Stimulated activated CD4-positive, alpha-beta T cell treated with anti-CD3 and anti-CD28 coated beads, Interleukin-4, amount 100 ng/mL, for 24 hours (primary cell): ENCODE results near the gene KCNH1.

Experiments
- DNase-seq: peaks from one replicate; pipeline ENCODE4 v3.0.0-alpha.2; 2020

KCNH1 gene

DNA sequence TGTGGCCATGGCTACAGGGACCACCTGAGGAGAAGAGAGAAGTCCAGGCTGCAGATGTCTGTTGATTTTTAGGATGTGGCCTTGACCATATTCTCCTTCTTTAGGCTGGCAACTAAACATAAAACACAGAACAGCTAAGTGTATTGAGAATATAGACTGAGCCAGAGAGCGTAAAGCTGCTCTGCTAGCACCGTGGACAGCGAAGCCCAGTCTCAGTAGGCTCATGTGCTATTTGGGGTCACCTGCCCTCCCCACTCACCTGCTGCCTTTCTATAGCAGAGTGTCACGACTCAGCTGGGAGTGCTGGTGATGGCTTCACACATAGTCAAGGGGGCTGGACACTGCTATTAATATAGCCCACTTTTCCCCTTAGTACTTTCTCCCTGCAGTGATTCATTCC lies 278.5 kb downstream of the KCNH1 start:
- DNase-seq = no peak

DNA sequence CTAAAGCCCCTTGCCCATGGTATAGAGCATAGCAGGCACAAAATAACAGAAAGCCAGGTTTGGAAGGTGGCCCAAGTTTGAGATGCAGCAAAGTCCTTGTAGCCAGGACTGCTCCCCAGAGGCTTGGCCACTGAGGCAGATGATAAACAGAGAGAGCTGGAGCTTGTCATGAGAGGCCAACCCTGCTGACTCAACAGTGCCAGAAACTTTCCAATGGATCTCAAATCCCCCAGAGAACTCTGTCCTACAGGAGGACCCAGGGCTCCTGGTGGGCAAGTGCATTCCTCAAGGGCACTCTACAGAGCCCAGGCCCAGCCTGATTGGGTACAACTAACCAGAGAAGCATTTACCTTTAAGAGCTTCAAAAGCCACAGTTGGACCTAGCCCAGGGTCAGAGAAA lies 280.7 kb downstream of the KCNH1 start:
- no peak for DNase-seq

DNA sequence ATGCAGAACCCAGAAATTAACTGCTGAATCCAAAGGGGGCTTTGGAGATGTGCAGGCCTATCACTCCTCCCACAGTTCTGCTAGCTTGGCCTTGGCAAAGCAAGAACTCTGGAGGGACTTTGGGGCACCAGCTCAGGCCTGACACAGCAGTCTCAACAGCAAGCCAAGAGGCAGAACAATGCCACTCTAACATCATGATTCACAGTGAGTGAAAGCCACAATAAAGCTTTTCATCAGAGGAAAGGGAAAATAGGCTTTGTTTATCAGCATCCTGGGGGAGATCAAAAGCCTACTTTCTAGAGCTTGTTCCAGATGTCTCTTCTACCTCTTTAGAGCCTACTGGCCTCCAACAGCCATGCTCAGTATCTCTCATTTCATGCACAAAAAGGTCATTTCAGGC lies 283.4 kb downstream of the KCNH1 start:
- DNase-seq = no peak

- DNase-seq = no peak
These were observed 285.5 kb downstream of the KCNH1 start for GRCh38 chr1:210848474-210848873.

DNA sequence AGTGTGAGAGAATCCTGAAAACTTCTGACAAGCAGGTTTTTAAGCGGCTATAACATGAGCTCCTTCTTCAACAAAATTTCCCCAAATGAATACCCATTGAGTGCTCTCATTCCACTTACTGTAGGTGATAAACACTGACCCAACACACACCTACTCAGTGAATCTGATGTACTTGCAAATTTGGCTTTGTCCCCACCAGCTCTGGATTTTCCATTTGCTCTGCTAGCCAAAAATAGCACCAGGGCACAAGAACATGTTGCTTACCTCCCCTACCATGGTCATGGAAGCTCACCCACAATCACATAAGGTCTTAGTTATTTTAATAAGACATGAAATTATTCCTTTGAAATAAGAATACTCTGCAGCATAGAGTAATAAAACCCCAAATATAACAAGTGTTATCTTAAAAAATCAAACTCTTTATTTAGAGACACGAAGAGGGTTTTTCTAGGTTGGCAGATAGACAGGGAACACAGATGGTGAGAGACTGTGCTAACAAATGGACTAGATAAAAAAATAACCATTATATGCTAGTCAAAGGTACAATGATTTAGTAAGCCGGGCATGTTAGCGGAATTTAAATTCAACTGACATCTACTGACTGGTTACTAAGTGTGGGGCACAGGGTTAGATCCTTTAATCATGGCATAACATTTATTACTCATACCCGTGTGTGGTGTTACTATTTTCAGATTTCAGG lies 291.9 kb downstream of the KCNH1 start:
- no peak for DNase-seq

- DNase-seq = no peak
These were observed 303.6 kb downstream of the KCNH1 start for GRCh38 chr1:210830034-210831028.

GRCh38 chr1:210828996-210829596 lies 304.9 kb downstream of the KCNH1 start:
- DNase-seq = no peak

DNA sequence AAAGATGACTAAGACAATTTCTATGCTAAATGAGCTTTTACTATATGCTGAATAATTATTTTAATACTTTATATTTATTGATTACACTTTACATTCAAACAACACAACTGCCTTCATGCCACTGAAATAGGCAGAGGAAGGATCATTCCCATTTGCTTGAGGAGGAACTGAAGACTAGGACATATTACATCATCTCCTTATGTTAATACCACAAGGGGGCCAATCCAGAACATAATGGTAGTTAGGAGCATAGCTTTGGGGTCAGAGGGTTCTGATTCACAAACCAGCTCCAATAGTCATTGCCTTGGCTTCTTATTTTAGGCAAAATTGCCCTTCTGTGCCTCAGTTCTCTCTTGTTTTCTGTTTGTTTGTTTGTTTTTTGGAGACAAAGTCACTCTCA lies 306.5 kb downstream of the KCNH1 start:
- no peak for DNase-seq

DNA sequence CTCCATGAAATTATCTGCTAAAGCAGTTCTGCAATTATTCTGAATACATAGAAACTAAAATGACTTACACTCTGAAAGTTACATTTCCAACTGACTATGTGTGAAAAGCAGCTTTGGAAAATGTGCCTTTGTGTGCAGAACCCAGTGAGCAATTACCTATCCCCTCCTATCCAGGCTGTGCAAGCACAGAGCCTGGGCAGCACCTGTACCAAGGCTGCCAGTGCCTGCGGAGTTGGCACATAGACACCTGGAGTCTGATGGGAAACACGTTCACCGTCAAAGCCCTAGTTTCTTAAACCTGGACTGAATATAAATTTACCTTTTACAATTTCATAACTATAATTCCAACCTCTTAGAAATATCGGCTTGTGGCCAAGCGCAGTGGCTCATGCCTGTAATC lies 307.3 kb downstream of the KCNH1 start:
- DNase-seq = no peak

DNA sequence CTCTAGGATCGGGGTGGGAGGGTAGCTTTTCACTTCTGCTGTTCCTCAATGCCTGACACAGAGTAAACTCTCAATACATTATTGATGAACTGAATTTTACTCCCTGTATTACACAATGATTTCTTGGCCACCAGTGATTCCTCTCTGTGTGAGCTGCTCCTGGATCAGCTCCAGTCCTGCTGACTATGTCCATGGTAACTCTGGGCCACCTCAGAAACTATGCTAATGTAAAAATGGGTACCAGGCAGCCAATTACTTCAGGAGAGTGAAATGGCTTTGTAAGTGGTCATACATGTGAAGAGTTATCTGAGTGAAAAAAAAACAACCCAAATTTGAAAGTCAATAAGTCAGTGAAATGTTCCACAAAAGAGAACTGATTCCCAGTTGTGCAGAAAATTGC lies 311.0 kb downstream of the KCNH1 start:
- no peak for DNase-seq

DNA sequence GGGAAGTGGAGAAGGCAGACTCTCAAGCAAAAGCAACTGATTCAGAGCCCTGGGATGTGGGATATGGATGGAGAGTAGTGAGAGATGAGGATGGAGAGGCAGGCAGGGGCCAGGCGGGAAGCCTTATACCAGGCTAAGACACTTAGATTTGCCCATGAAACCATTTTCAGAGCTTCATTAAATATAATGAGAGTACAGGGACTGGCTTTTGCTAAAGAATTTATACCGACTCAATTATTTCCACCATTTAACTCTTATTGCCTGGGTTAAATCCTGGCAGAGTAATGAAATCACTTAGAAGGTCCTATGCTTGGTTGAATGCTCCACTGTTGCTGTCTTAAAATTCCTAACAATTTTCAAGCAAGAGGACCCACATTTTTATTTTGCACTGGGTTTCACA lies 311.7 kb downstream of the KCNH1 start:
- DNase-seq = no peak

DNA sequence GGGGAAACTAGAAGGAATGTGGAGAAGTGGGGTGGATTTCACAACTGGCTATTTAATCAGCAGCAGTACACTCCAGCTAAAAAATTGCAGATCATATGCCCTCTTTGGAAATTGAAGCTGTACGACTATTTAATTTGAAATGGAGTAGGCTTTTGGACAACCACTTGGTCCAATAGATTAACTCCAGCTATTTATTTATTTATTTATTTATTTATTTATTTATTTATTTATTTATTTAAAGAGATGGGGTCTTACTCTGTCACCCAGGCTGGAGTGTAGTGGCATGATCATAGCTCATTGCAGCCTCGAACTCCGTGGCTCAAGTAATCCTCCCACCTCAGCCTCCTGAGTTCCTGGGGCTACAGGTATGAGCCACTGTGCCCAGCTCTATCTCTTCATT lies 312.3 kb downstream of the KCNH1 start:
- DNase-seq = no peak

DNA sequence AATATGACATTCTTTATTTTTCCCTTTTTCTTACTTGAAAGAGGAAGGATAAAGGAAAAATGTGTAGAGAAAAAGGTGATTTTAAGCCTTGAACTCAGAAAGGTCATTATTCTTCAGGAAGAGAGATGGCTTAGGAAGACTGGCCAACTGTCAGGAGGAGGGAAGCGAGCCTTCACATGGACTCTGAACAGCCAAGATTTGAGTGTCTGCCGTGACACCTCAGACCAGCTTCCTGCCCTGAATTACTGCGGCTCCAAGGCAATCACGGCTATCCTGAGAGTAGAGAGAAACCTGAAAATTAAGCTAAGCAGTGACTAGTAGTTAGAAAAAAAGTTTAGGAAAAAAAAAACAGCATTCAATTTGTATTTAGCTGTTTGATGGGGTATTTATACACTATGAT lies 314.7 kb downstream of the KCNH1 start:
- no peak for DNase-seq

DNA sequence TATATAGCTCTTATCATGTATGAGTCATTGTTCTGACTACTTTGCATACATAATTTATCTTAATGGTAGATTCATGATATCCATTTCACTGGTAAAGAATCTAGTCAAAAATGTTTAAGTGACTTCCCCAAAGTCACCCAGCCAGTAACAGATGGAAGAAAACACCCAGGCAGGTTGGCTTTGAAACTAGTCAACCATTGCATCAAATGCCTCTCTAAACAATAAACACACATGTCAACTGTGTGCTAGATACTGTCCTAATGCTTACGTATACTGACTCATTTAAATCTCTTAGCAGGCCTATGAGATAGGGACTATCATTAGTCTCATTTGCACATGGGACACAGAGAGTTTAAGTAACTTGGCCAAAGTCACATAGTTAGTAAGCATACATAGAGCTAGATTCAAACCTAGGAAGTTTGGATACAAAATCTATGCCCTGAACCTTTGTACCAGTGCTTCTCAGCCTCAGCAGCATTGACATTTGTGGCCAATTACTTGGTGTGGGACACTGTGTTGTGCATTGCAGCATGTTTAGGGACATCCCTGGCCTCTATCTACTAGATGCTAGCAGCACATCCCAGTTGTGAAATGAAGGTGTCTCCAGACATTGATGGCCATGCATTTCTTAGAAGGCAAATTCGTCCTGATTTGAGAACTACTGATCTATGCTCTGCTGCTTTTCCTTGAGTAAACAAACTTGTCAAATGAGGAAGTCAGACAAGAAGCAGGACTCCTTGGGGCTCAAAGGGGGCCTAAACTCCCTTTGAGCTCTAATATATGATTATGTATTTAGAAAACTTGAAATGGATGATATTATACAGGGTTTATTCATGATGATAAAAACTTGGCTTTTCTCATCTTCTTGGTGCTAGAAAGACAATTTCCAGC lies 316.3 kb downstream of the KCNH1 start:
- no peak for DNase-seq

- DNase-seq = no peak
These were observed 318.1 kb downstream of the KCNH1 start for GRCh38 chr1:210815641-210816550.

DNA sequence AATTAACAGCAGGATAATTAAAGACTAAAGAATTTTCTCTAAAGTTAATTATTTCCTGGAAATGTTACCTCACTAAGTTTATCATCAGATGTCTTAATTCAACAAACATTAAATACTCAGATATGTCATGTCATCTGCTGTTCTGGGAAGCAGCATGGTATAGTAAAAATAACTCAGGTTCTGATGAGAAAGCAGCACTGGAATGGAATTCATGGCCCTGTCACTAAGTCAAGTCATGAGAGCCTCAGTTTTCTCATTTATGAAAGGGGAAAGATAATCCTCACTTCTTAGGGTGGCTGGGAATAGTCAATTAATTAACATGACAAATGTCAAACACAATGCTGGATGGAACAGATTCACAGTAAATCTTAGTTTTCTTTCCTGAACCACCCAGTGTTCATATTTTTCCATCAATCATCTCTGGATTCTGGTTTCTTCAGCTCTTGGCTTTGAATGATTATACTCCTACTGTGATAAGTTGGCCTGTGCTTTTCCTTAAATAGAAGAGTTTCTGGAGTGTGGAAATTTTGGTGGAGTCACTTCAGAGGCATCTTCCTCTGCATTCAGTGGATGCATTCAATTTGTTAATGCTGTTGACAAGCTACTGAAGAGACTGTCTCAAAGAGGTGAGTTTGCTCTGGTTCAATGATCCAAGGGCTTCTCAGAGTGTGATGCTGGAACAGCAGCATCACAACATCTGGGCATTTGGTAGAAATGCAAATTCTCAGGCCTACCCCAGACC lies 319.4 kb downstream of the KCNH1 start:
- DNase-seq = no peak

GRCh38 chr1:210801501-210801900 lies 332.4 kb downstream of the KCNH1 start:
- no peak for DNase-seq

DNA sequence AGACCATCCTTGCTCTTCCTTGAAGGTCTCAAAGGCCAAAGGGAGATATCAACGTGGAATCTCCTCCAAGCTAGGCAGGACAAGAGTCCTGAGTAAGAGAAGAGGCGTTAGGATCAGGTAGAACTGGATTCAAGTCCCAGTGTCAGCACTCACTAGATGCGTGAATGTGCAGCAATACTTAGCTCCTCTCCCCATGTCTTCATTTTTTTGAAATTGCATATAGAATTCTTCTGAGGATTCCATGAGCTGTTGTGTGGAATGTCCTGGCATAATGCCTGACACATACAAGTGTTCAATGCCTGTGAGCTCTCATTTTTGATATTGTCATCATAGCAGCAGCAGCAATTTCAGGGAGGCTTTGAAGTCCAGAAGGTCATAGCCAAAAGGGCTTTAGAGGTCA lies 333.2 kb downstream of the KCNH1 start:
- DNase-seq = no peak

- DNase-seq = no peak
These were observed 333.6 kb downstream of the KCNH1 start for GRCh38 chr1:210800301-210800700.

GRCh38 chr1:210797422-210797821 lies 336.5 kb downstream of the KCNH1 start:
- DNase-seq = no peak

DNA sequence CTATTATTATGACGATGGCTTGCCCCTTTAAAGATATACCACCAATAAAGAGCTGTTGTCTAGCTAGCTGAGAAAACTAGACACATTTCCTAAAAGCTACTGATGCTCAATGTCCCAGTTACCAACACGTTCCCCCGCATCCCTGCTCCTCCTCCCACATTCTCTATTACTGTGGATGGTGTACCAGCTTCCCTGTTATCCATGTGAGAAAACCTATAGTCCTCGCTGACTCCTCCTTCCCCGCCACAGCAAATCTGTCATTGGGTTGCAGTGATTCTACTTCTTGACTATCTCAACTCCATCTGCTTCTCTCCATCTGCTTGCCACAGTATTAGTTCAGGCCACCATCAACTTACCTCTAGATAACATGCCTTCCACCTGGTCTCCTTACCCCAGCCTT lies 337.5 kb downstream of the KCNH1 start:
- no peak for DNase-seq
